ENCODE measurements around the gene SAP30BP. TPM values are rescaled to one million over a fixed set of nuclear protein-coding genes. Genes with fewer than 3 reads are reported as not detected.

The SAP30BP gene
- total and polyA plus RNA-seq, 2 of the 13 experiments (the other 11 are each of a cell fraction or from before 2014, with no cell fraction given) = 67.7 to 99.4 TPM

- no peak for FAIRE-seq
- BruUV-seq (replicated peaks) = no TSS peak
Observed at GRCh38 chr17:75685499-75685898, 18.4 kb downstream of the SAP30BP start.

More at GRCh38 chr17:75685499-75685898, 18.4 kb downstream of the SAP30BP start:
- intact Hi-C loops (cut with micrococcal nuclease; ENCODE audit: unreplicated experiment) = no loop called here
- Histone ChIP-seq H2AFZ (ENCODE audit: low read length) (no peak overlapping the region), H3K4me2 (ENCODE audit: low read depth, low read length) (no peak overlapping the region), H3K4me1 (ENCODE audit: insufficient read depth, low read length) (peaks cover 16% of the 10 kb centered on the region), H3K9me3 (ENCODE audit: low read length) (no peaks in the 10 kb centered on the region), H3K79me2 (ENCODE audit: insufficient read depth, low read length) (peaks cover 59% of the 10 kb centered on the region), H3K36me3 (replicated peaks in 1 of 2; ENCODE audit: control insufficient read depth in 1 of 2, insufficient read depth in 2 of 2, low read length in 2 of 2) (peaks cover 15 to 56% of the 10 kb centered on the region in 2 experiments), H3K9ac (ENCODE audit: insufficient read depth, low read depth, low read length) (no peak overlapping the region), H4K20me1 (ENCODE audit: insufficient read depth, low read length) (no peaks in the 10 kb centered on the region), H3K27ac (ENCODE audit: extremely low read length, insufficient read depth, low read length) (no peak overlapping the region), H3K4me3 (replicated peaks in 1 of 3; ENCODE audit: insufficient read depth in 1 of 3, low read depth in 2 of 3, low read length in 3 of 3) (no peak overlapping the region), H3K27me3 (ENCODE audit: control insufficient read depth in 1 of 2, insufficient read depth in 2 of 2, low read length in 2 of 2) (no peaks in the 10 kb centered on the region)
- no peak for TF ChIP-seq ZBTB3 (CRISPR knock-in tag; IDR thresholded peaks at IDR 0.05; ENCODE audit: borderline replicate concordance, low read depth)
- no peak for TF ChIP-seq HNF4G (IDR thresholded peaks at IDR 0.05; ENCODE audit: borderline replicate concordance, low read depth, low read length)
- TF ChIP-seq HNF4G (CRISPR knock-in tag; IDR thresholded peaks at IDR 0.05; ENCODE audit: borderline replicate concordance, low read depth) = no peak
- TF ChIP-seq SP1 (IDR thresholded peaks at IDR 0.05) = no peak
- TF ChIP-seq SP1 (CRISPR knock-in tag; IDR thresholded peaks at IDR 0.05) = no peak
- TF ChIP-seq RXRA (CRISPR knock-in tag; IDR thresholded peaks at IDR 0.05) = no peak
- no peak for TF ChIP-seq ZNF232 (CRISPR knock-in tag; IDR thresholded peaks at IDR 0.05; ENCODE audit: borderline replicate concordance)
- TF ChIP-seq JUNB (CRISPR knock-in tag; IDR thresholded peaks at IDR 0.05; ENCODE audit: borderline replicate concordance) = no peak
- no peak for TF ChIP-seq RFXAP (CRISPR knock-in tag; IDR thresholded peaks at IDR 0.05; ENCODE audit: borderline replicate concordance)
- no peak for TF ChIP-seq HNRNPUL1 (IDR thresholded peaks at IDR 0.05; ENCODE audit: low read depth, low read length)
- TF ChIP-seq MYPOP (CRISPR knock-in tag; IDR thresholded peaks at IDR 0.05) = no peak
- no peak for TF ChIP-seq ZNF777 (CRISPR knock-in tag; IDR thresholded peaks at IDR 0.05)
- TF ChIP-seq ZNF776 (CRISPR knock-in tag; IDR thresholded peaks at IDR 0.05) = no peak
- no peak for TF ChIP-seq GABPB1 (CRISPR knock-in tag; IDR thresholded peaks at IDR 0.05)
- TF ChIP-seq MTERF4 (CRISPR knock-in tag; IDR thresholded peaks at IDR 0.05) = no peak
- no peak for TF ChIP-seq STAT6 (CRISPR knock-in tag; IDR thresholded peaks at IDR 0.05; ENCODE audit: borderline replicate concordance)
- POLR2A ChIA-PET = no interaction called here
- in situ Hi-C loops (cut with HindIII; ENCODE audit: extremely low pct_ligation_motif_present, low pct_unique_long_range_greater_than_20kb) = no loop called here
- WGBS (ENCODE audit: low lambda C conversion rate) = 95% methylated on average over 3 of the region's 3 CpGs
- CTCF ChIA-PET (ENCODE audit: low intra/inter-chr PET ratio, low total read pairs) = no interaction called here
- DNase-seq (ENCODE audit: low spot score) (no peak), ATAC-seq (no peak)
